Nucleus accumbens (tissue), 56 donors: ENCODE measurements around the gene IQCN.

Source experiments
- DNase-seq, 56 donors: peaks; one replicate each; lab custom pipeline; 2025; lab: John Stamatoyannopoulos, UW

The IQCN gene

GRCh38 chr19:18289471-18290301, 15.4 kb upstream of the IQCN start:
- DNase-seq: no peak

DNA sequence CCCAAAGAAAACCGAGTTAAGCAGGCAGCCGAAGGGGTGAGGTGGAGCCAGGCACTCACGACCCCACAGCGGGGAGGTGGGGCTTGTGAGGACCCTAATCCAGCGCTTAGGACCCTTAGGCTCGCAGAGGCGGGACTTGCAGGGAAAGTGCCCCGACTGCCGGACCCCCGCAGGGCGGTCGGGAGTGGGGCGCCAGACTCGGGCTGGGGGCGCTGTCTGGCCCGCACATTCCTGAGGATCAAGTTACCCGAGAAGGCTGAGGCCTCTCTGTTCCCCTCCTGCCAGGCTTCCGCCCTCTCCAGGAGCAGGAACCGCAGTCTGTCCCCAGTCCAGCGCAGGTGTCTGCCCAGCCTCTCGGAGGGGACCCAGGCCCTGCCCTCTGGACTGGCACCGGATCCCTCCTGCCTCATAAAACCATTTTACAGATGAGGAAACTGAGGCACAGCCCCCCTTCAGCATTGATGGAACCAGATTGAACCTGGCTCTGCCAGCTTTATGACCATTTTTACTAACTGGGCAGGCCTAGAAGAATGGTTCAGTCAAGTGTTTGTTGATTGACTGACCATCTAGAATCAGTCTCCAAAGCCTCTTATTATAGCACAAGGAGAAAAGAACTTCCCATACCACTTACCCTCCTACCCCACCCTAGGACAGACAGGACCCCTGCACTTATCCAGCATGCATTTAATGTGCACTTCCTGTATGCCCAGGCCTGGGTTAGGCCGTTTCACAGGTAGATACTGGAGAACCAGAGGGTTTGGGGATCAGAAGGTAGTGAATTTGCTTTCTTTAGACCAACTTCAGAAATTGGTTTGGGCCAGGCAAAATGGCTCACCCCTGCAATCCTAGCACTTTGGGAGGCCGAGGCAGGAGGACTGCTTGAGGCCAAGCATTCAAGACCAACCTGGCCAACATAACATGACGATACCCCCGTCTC, 13.9 kb upstream of the IQCN start:
- DNase-seq: no peak

- no peak for DNase-seq
Observed at GRCh38 chr19:18286973-18287635, 12.9 kb upstream of the IQCN start.

DNA sequence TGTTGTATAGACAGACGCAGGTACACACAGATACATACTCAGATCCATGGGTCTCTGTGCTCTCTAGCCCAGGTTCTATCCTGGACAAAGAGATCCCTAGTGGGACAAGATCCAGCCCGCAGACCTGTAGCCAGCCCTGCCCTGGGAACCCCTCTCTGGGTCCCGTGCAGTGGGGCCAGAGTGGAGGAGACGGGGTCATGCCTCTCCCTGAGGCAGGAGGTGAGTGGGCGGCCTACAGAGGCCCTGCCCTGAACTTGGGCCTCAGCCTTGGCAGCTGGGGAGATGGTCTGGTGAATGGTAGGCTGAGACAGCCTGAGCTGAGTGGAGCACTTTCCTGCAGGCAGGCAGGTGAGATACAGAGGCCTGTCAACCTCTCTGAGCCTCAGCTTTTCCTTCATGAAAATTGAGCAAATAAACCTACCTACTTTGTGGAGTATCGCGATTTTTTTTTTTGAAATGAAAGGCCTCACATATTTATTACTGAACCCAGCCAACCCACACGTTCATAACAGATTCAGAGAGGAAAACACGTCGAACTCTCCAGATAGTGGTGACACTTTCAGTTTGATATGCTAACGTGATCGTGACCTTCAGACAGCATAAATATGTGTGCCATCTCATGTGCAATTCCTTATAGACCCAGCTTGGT, 10.6 kb upstream of the IQCN start:
- DNase-seq: no peak

DNA sequence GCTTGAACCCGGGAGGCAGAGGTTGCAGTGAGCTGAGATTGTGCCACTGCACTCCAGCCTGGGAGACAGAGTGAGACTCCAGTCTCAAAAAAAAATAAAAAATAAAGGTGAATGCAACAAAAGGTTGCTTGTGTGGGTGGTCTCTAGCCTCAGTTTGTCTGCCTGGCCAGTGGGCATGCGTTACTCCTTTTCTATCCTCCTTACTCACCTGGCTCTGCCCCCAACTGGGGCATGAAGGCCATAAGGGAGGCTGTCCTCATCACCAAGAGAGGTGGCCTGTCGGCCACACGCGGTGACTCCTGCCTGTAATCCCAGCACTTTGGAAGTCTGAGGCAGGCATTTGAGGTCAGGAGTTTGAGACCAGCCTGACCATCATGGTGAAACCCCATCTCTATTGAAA, 9.1 kb upstream of the IQCN start:
- DNase-seq: no peak

DNA sequence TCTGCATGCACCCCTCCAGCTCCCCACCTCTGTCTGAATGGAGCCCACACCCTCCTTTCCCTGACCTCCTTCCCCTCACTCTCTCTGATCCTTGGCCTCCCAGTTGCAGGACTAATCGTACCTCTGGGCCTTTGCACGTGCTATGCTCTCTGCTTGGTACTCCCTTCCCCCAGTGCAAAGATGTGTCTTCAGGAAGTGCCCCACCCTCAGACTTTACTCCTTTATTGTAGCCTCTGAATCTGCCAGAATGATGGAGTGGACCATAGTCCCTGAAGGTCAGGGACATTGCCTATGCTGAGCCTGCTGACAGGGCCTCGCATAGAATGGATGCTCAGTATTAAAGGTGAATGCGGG, 8.5 kb upstream of the IQCN start:
- DNase-seq: no peak

- DNase-seq: peak in 7 of 56 donors; percentile 44 to 97 (median 87)
Observed at GRCh38 chr19:18282021-18282787, 8.0 kb upstream of the IQCN start.

DNA sequence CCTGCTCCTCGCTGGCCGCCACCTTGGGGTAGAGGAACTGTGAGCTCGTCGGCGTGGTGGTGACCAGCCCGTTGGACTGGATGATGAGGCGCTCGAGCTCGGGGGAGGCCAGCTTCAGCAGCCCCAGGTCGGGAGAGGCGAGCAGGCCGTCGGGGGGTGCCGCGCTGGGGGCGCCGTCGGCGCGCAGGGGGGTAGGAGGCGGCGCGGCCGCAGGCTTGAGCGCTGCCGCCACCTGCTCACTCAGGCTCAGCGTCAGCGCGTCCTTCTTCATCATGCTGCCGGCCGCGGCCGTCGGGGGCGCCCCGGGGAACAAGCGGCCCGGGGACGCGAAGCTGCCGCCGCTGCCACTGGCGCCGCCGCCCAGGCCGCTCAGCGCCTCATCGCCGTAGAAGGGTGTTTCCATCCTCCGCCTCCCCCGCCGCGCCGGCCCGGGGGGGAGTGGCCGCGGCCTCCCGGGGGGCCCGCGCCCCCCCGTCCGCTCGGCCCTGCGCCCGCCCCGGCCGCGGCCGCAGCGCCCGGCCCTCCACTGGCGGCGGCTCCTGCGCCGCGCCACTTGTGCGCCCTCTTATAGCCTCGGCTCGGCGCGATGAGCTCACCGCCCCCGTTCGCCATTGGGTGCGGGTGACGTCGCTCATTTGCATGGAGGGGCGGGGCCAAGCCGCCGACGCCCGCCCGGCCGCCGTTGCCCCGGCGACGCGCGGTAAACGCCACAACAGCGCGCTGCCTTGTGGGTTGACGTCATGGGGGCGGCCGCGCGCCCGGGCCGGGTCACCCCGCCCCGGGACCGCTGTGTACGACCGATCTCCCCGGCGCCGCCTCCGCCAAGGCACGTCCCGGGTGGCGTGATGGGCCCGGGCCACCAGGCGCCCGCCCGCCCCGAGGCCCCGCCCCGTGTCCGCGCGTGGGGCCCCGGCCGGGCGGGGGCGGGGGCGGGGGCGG, 7.1 kb upstream of the IQCN start, which contains the start of gene JUND:
Gene JUND (minus strand): TSS at position 541 of the 939 bp plus-strand sequence. CDS start 138 bp downstream, at position 403.
- peak; percentile 80 to 100 (median 96) for DNase-seq

DNA sequence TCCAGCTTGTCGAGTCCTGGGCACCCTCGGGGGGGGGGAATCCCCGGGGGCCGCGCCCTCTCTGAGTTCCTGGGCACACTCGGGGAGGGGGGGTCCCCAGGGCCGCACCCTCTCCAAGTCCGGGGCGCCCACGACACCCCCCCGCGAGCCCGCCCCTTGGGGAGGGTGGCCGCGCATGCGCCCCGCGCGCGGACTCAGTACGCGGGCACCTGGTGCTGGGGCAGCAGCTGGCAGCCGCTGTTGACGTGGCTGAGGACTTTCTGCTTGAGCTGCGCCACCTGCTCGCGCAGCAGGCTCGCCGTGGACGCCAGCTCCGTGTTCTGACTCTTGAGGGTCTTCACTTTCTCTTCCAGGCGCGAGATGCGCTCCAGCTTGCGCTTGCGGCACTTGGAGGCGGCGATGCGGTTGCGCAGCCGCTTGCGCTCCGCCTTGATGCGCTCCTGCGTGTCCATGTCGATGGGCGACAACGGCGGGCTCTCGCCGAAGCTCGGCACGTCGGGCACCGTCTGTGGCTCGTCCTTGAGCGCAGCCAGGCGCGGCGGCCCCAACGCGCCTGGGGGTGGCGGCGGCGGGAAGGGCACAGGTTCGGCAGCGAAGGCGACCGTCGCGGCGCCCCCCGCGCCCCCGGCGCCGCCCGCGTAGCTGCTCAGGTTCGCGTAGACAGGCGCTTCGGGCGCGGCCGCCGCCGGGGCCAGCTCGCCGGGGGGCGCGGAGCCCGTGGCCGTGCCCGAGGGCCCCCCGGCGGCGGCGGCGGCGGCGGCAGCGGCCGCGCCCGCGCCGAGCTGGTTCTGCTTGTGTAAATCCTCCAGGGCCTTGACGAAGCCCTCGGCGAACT, 6.2 kb upstream of the IQCN start:
- DNase-seq: peak in 54 of 56 donors; percentile 5 to 86 (median 64)

DNA sequence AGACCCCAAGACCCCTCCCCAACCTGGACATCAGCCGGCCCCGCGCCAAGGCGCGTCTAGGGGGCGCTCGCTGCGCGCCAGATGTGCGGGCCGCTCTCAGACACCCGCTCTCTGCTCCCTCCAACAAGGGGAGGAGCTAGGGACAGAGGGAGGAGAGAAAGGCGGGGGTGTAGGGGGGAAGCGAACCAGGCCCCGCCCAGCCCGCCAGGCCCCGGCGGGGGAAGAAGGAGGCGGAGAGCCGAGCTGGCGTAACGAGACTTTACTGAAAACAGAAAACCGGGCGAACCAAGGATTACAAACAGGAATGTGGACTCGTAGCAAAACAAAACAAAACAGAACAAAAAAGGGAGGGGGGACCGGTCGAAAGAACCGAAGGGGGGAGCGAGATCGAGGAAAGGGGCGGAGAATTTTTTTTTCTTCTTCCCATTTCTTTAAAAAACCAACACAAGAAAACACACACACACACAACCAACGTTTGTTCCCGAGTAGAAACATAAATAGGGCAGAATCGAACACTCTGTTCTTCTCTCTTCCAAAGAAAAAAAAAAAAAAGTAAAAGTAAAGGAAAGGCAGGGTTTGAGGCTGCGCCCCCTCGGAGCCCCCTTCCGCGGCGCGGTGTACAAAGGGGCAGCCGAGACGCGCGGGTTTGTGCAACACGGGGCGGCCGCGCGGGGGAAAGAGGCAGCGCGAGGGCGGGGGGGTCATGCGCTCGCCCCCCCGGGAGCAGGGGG, 5.4 kb upstream of the IQCN start:
- DNase-seq: peak; percentile 56 to 95 (median 88)

DNA sequence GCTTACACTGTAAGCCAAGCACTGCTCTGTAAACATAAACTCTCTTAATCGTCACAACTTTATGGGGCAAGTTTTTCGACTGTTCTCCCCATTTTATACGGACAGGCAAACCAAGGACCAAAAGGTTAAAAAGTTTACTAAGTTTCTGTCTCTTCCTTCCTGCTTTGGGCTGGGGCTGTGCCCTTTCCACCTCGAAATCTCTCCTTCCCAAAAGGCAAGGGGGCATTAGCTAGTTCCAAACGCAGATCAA, 4.9 kb upstream of the IQCN start:
- peak in 1 of 56 donors; percentile 61 for DNase-seq

DNA sequence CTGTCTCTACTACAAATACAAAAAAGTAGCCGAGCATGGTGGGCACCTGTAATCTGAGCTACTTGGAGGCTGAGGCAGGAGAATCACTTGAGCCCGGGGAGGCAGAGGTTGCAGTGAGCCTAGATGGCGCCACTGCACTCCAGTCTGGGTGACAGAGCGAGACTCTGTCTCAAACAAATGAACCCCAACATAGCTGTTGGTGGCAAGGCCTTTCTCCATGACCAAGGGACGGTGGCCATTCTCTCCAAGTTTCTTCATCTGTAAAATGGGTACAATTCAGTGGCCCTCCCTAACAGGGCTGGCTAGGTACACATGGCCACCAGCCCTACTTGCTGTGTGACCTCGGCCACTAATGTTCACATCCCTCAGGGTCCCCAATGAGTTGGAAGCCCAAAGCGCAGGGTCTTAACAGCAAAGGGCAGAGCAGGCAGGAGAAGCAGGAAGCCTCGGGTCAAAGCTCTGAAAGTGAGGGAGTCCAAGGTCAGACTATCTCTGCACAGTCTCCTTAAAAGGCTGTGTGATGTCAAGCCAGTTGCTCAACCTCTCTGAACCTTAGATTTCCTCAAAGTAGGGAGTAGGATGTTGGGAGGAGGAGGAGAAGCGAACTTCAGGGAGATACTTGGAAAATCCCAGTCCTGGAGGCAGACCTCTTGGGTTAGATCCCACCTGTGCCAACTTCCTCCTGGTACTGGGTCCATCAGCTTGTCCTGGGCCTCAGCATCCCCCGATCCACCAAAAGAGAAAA, 4.4 kb upstream of the IQCN start:
- DNase-seq: no peak

GRCh38 chr19:18274781-18275356, 617 bp upstream of the IQCN start:
- DNase-seq: peak in 53 of 56 donors; percentile 4 to 92 (median 61)

- DNase-seq: no peak
Observed at GRCh38 chr19:18273561-18274218, 562 bp downstream of the IQCN start.

GRCh38 chr19:18271433-18271841, 2.8 kb downstream of the IQCN start:
- DNase-seq: no peak
